ENCODE measurements around the gene SUSD4.
A peak's percentile ranks its signal among the peaks of the same experiment; 100 is the strongest.

SUSD4 gene

GRCh38 chr1:223393275-223394214 is 29.6 kb upstream of the SUSD4 start, which contains the start of gene CCDC185:
TSS of gene CCDC185 (plus strand) at chr1:223393415. CDS start at chr1:223393476, 61 bp downstream.
- H3K4me1 ChIP-seq (ENCODE audit: insufficient read depth, low read length) = no peaks in the 10 kb centered on the region
- no peak within 1 kb of the TSS for H2AFZ ChIP-seq (ENCODE audit: low read depth, low read length)
- H3K4me3 ChIP-seq (ENCODE audit: low read length) = no peak within 1 kb of the TSS
- no peaks in the 10 kb centered on the region for H3K9me3 ChIP-seq (ENCODE audit: low read length)
- no peaks in the 10 kb centered on the region for H3K27me3 ChIP-seq (ENCODE audit: insufficient read depth, low read length)
- H3K36me3 ChIP-seq (ENCODE audit: insufficient read depth, low read length) = no peaks in the 10 kb centered on the region

GRCh38 chr1:223390618-223391017 is 26.6 kb upstream of the SUSD4 start:
- no peaks in the 10 kb centered on the region for H3K36me3 ChIP-seq (ENCODE audit: insufficient read depth, low read length)
- H3K4me1 ChIP-seq (ENCODE audit: insufficient read depth, low read length) = no peaks in the 10 kb centered on the region
- no peak overlapping the region for H2AFZ ChIP-seq (ENCODE audit: low read depth, low read length)
- H3K9me3 ChIP-seq (ENCODE audit: low read length) = no peaks in the 10 kb centered on the region
- no peak overlapping the region for H3K4me3 ChIP-seq (ENCODE audit: low read length)
- peaks cover 2% of the 10 kb centered on the region for H3K27me3 ChIP-seq (ENCODE audit: insufficient read depth, low read length)

- Histone ChIP-seq H3K4me1 (ENCODE audit: insufficient read depth, low read length) (no peaks in the 10 kb centered on the region), H3K27me3 (ENCODE audit: insufficient read depth, low read length) (peaks cover 2% of the 10 kb centered on the region), H3K9me3 (ENCODE audit: low read length) (no peaks in the 10 kb centered on the region), H3K4me3 (ENCODE audit: low read length) (no peak overlapping the region), H2AFZ (ENCODE audit: low read depth, low read length) (no peak overlapping the region), H3K36me3 (ENCODE audit: insufficient read depth, low read length) (no peaks in the 10 kb centered on the region)
These were observed 22.0 kb upstream of the SUSD4 start for GRCh38 chr1:223386013-223386412.

GRCh38 chr1:223378754-223379153 is 14.8 kb upstream of the SUSD4 start:
- H2AFZ ChIP-seq (ENCODE audit: low read depth, low read length) = no peak overlapping the region
- no peaks in the 10 kb centered on the region for H3K36me3 ChIP-seq (ENCODE audit: insufficient read depth, low read length)
- no peaks in the 10 kb centered on the region for H3K4me1 ChIP-seq (ENCODE audit: insufficient read depth, low read length)
- H3K9me3 ChIP-seq (ENCODE audit: low read length) = no peaks in the 10 kb centered on the region
- H3K27me3 ChIP-seq (ENCODE audit: insufficient read depth, low read length) = no peaks in the 10 kb centered on the region
- H3K4me3 ChIP-seq (ENCODE audit: low read length) = no peak overlapping the region

GRCh38 chr1:223374064-223374610 is 10.2 kb upstream of the SUSD4 start:
- H3K27me3 ChIP-seq (ENCODE audit: insufficient read depth, low read length) = no peaks in the 10 kb centered on the region
- no peaks in the 10 kb centered on the region for H3K9me3 ChIP-seq (ENCODE audit: low read length)
- H3K36me3 ChIP-seq (ENCODE audit: insufficient read depth, low read length) = no peaks in the 10 kb centered on the region
- no peaks in the 10 kb centered on the region for H3K4me1 ChIP-seq (ENCODE audit: insufficient read depth, low read length)
- H2AFZ ChIP-seq (ENCODE audit: low read depth, low read length) = no peak overlapping the region
- H3K4me3 ChIP-seq (ENCODE audit: low read length) = no peak overlapping the region

- H3K36me3 ChIP-seq (ENCODE audit: insufficient read depth, low read length) = no peaks in the 10 kb centered on the region
- H3K27me3 ChIP-seq (ENCODE audit: insufficient read depth, low read length) = peaks cover 41% of the 10 kb centered on the region
- H3K4me1 ChIP-seq (ENCODE audit: insufficient read depth, low read length) = peaks cover 11% of the 10 kb centered on the region
- H2AFZ ChIP-seq (ENCODE audit: low read depth, low read length) = peak overlapping the region; percentile 77
- no peaks in the 10 kb centered on the region for H3K9me3 ChIP-seq (ENCODE audit: low read length)
- peak overlapping the region; percentile 56 for H3K4me3 ChIP-seq (ENCODE audit: low read length)
These were observed 858 bp upstream of the SUSD4 start for GRCh38 chr1:223364685-223365382.

- H3K4me1 ChIP-seq (ENCODE audit: insufficient read depth, low read length) = peaks cover 11% of the 10 kb centered on the region
These were observed 720 bp downstream of the SUSD4 start for GRCh38 chr1:223363057-223363855.

GRCh38 chr1:223358826-223359225 is 5.2 kb downstream of the SUSD4 start:
- H3K27me3 ChIP-seq (ENCODE audit: insufficient read depth, low read length) = peaks cover 40% of the 10 kb centered on the region
- no peak overlapping the region for H2AFZ ChIP-seq (ENCODE audit: low read depth, low read length)
- no peaks in the 10 kb centered on the region for H3K36me3 ChIP-seq (ENCODE audit: insufficient read depth, low read length)
- H3K4me3 ChIP-seq (ENCODE audit: low read length) = no peak overlapping the region
- H3K9me3 ChIP-seq (ENCODE audit: low read length) = no peaks in the 10 kb centered on the region
- H3K4me1 ChIP-seq (ENCODE audit: insufficient read depth, low read length) = peaks cover 8% of the 10 kb centered on the region

More at GRCh38 chr1:223363057-223363855, 720 bp downstream of the SUSD4 start:
- Histone ChIP-seq H3K27me3 (ENCODE audit: insufficient read depth, low read length) (peaks cover 54% of the 10 kb centered on the region), H3K36me3 (ENCODE audit: insufficient read depth, low read length) (no peaks in the 10 kb centered on the region), H2AFZ (ENCODE audit: low read depth, low read length) (peak overlapping the region; percentile 57), H3K4me3 (ENCODE audit: low read length) (peak overlapping the region; percentile 56), H3K9me3 (ENCODE audit: low read length) (no peaks in the 10 kb centered on the region)

- Histone ChIP-seq H3K4me1 (ENCODE audit: insufficient read depth, low read length) (no peaks in the 10 kb centered on the region), H3K27me3 (ENCODE audit: insufficient read depth, low read length) (peaks cover 26% of the 10 kb centered on the region), H3K36me3 (ENCODE audit: insufficient read depth, low read length) (no peaks in the 10 kb centered on the region), H2AFZ (ENCODE audit: low read depth, low read length) (no peak overlapping the region), H3K9me3 (ENCODE audit: low read length) (no peaks in the 10 kb centered on the region), H3K4me3 (ENCODE audit: low read length) (no peak overlapping the region)
These were observed 8.3 kb downstream of the SUSD4 start for GRCh38 chr1:223355699-223356098.

- no peaks in the 10 kb centered on the region for H3K4me1 ChIP-seq (ENCODE audit: insufficient read depth, low read length)
- H3K4me3 ChIP-seq (ENCODE audit: low read length) = no peak overlapping the region
- peaks cover 13% of the 10 kb centered on the region for H3K27me3 ChIP-seq (ENCODE audit: insufficient read depth, low read length)
- H3K36me3 ChIP-seq (ENCODE audit: insufficient read depth, low read length) = no peaks in the 10 kb centered on the region
- H2AFZ ChIP-seq (ENCODE audit: low read depth, low read length) = no peak overlapping the region
- no peaks in the 10 kb centered on the region for H3K9me3 ChIP-seq (ENCODE audit: low read length)
These were observed 10.0 kb downstream of the SUSD4 start for GRCh38 chr1:223353939-223354338.

- no peaks in the 10 kb centered on the region for H3K36me3 ChIP-seq (ENCODE audit: insufficient read depth, low read length)
- H3K27me3 ChIP-seq (ENCODE audit: insufficient read depth, low read length) = peaks cover 6% of the 10 kb centered on the region
- H2AFZ ChIP-seq (ENCODE audit: low read depth, low read length) = no peak overlapping the region
- H3K4me1 ChIP-seq (ENCODE audit: insufficient read depth, low read length) = no peaks in the 10 kb centered on the region
- H3K4me3 ChIP-seq (ENCODE audit: low read length) = no peak overlapping the region
- H3K9me3 ChIP-seq (ENCODE audit: low read length) = no peaks in the 10 kb centered on the region
These were observed 11.0 kb downstream of the SUSD4 start for GRCh38 chr1:223352944-223353343.

- H3K9me3 ChIP-seq (ENCODE audit: low read length) = no peaks in the 10 kb centered on the region
- H2AFZ ChIP-seq (ENCODE audit: low read depth, low read length) = no peak overlapping the region
- H3K27me3 ChIP-seq (ENCODE audit: insufficient read depth, low read length) = peaks cover 2% of the 10 kb centered on the region
- no peak overlapping the region for H3K4me3 ChIP-seq (ENCODE audit: low read length)
- no peaks in the 10 kb centered on the region for H3K36me3 ChIP-seq (ENCODE audit: insufficient read depth, low read length)
- H3K4me1 ChIP-seq (ENCODE audit: insufficient read depth, low read length) = no peaks in the 10 kb centered on the region
These were observed 13.5 kb downstream of the SUSD4 start for GRCh38 chr1:223350361-223350908.

Data from neuron (in vitro differentiated cells).